ENCODE results near the gene MPP7.

DNA sequence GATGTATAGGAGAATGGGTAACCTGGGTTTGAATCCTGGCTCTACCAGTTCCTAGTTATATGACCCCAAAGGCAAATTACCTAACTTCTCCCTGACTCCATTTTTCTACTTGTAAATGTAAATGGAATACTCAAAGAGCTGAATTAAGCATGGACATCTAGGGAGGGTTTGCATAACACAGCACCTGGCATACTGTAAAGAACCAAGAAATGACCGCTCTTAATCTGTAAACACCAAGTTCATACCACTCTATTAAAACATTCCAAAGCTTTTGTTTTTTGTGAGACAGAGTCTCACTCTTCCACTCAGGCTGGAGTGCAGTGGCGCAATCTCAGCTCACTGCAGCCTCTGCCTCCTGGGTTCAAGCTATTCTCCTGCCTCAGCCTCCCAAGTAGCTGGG lies 19.6 kb downstream of the MPP7 start:
- TF ChIP-seq, protein P1, sequence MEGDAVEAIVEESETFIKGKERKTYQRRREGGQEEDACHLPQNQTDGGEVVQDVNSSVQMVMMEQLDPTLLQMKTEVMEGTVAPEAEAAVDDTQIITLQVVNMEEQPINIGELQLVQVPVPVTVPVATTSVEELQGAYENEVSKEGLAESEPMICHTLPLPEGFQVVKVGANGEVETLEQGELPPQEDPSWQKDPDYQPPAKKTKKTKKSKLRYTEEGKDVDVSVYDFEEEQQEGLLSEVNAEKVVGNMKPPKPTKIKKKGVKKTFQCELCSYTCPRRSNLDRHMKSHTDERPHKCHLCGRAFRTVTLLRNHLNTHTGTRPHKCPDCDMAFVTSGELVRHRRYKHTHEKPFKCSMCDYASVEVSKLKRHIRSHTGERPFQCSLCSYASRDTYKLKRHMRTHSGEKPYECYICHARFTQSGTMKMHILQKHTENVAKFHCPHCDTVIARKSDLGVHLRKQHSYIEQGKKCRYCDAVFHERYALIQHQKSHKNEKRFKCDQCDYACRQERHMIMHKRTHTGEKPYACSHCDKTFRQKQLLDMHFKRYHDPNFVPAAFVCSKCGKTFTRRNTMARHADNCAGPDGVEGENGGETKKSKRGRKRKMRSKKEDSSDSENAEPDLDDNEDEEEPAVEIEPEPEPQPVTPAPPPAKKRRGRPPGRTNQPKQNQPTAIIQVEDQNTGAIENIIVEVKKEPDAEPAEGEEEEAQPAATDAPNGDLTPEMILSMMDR (conservative IDR thresholded peaks at IDR 0.05 in 1 of 2, IDR thresholded peaks at IDR 0.05 in 1 of 2; ENCODE audit: extremely low read depth in 1 of 2, insufficient read depth in 1 of 2, low read depth in 1 of 2, low read length in 2 of 2), result no peak
- TF ChIP-seq EZH2 (IDR thresholded peaks at IDR 0.05; ENCODE audit: borderline replicate concordance, low read length), result no peak

Measured in mammary epithelial cell (primary cell).